D721Med (cell line): Measurements from ENCODE around the gene PDE1C.

Source experiments
- DNase-seq: peaks from one replicate; pipeline ENCODE4 v3.0.0; 2011; ENCODE audit warnings: low spot score; ENCODE audit not compliant: insufficient read length
- FAIRE-seq: peaks from 2 replicates; lab custom pipeline; 2011; peaks lifted over from hg19 to GRCh38; lab: Jason Lieb, UNC
- TF ChIP-seq, protein P1 (sequence below): IDR thresholded peaks from 2 replicates; pipeline ENCODE4 v1.5.1; 2012; ENCODE audit warnings: mild to moderate bottlenecking, control low read depth; ENCODE audit not compliant: insufficient read depth; ENCODE audit errors: missing control alignments

PDE1C gene

GRCh38 chr7:32068411-32069101 is 1.7 kb downstream of the PDE1C start:
- TF ChIP-seq, protein P1, sequence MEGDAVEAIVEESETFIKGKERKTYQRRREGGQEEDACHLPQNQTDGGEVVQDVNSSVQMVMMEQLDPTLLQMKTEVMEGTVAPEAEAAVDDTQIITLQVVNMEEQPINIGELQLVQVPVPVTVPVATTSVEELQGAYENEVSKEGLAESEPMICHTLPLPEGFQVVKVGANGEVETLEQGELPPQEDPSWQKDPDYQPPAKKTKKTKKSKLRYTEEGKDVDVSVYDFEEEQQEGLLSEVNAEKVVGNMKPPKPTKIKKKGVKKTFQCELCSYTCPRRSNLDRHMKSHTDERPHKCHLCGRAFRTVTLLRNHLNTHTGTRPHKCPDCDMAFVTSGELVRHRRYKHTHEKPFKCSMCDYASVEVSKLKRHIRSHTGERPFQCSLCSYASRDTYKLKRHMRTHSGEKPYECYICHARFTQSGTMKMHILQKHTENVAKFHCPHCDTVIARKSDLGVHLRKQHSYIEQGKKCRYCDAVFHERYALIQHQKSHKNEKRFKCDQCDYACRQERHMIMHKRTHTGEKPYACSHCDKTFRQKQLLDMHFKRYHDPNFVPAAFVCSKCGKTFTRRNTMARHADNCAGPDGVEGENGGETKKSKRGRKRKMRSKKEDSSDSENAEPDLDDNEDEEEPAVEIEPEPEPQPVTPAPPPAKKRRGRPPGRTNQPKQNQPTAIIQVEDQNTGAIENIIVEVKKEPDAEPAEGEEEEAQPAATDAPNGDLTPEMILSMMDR = no peak
- DNase-seq (no peak), FAIRE-seq (no peak)

- FAIRE-seq (no peak), DNase-seq (no peak)
- TF ChIP-seq, protein P1 = no peak
These were observed 3.8 kb downstream of the PDE1C start for GRCh38 chr7:32066441-32066840.

DNA sequence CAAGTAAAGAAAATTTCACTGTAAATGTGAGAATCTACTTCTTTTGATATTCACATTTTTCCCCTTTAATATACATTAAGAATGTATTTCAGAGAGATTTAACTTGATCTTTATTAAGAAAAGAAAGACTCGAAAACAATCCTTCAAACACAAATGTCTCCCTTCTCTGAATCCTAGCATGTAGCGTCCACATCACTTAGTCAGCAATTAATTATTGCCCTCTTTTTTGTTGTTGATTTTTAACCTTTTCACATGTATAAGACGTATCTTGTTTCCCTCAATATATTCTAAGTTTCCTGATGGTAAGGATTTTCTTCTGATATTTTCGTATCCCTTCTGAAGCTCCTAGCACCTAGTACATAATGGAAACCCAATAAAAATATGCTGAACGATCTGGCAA is 6.6 kb downstream of the PDE1C start:
- FAIRE-seq (peak; percentile 61), DNase-seq (no peak)
- TF ChIP-seq, protein P1 = no peak

DNA sequence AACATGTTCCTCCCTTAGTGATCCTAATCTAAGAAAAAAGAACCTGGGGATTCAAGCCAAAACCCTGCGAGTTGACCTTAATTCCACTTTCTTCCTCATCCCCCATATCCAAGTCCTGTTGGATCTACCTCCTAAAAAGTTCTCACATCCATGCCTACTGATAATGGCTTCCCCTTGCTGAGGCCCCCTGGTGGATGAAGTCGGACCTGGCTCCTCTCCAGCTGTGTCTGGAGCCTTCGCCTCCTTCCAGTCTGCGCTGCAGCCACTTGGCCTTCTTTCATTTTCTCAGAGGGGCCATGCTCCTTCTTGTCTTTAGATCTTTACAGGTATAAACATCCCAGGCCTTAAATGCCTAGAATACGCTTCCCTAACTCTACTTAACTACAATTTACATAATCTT is 8.1 kb downstream of the PDE1C start:
- TF ChIP-seq, protein P1 = peak; percentile 31
- no peak for FAIRE-seq
- DNase-seq = no peak

DNA sequence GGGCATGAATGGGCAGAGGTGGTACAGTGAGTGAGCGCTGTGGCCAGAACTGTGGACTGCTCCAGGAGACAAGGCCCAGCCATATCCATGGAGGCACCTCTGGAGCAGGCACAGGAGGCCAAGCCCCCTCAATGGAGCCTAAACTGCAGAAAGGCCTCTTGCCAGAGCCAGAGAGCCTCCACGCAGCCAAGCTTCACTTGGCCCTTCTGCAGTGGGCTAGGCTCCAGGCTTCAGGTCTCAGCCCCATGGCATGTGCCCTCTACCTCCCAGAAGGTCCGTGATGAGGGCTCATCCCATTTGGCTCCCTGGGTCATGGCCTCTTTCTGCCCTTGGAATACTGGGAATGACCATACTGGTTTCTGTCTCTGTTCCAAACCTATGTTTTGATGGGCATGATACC is 8.9 kb downstream of the PDE1C start:
- FAIRE-seq (no peak), DNase-seq (no peak)
- TF ChIP-seq, protein P1 = no peak

- DNase-seq (no peak), FAIRE-seq (peak; percentile 16)
- TF ChIP-seq, protein P1 = no peak
These were observed 10.8 kb downstream of the PDE1C start for GRCh38 chr7:32059289-32060011.

DNA sequence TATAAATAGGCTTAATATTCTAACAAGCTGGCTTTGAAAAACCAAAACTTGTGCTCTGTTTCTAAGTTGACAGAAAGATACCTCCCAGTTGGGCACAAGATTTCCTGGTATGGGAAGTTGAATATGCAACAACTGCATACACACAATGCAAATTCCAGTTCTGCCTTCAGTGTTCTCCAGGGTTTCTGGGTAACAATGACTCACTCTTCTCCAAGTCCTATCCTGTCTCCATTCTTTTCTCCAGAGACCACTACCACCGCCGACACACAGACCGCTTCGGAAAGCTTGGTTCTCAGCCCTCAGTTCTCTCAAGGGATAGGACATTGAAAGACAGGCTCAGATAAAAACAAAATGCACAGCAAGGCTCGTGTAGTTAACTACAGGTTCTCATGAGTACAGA is 12.2 kb downstream of the PDE1C start:
- TF ChIP-seq, protein P1 = no peak
- FAIRE-seq = no peak
- DNase-seq = no peak
